ENCODE data around the gene TLE7. TPM values are rescaled to one million over a fixed set of nuclear protein-coding genes. Genes with fewer than 3 reads are reported as not detected.

The TLE7 gene
- total and polyA plus RNA-seq, 5 donors from 2014 or later: not detected

- peak overlapping the region in 1 of 3 donors; percentile 38 for H3K27ac Mint-ChIP-seq
- peaks cover 7 to 10% (median 9%) of the 10 kb centered on the region in 4 donors for H3K4me1 Mint-ChIP-seq
- no peak for ATAC-seq (ENCODE audit: low read depth in 2 of 2)
- Histone ChIP-seq H3K27me3 (ENCODE audit: control insufficient read depth, insufficient read depth, low read length) (no peaks in the 10 kb centered on the region), H3K9me3 (ENCODE audit: control insufficient read depth in 2 of 2, low read length in 2 of 2) (no peaks in the 10 kb centered on the region), H3K4me1 (ENCODE audit: control insufficient read depth, insufficient read depth, low read length, poor library complexity, severe bottlenecking) (peaks cover 3% of the 10 kb centered on the region), H3K27ac (ENCODE audit: insufficient read depth, low read length, poor library complexity, severe bottlenecking) (no peak overlapping the region), H3K4me3 (ENCODE audit: low read depth, low read length) (no peak overlapping the region), H3K36me3 (ENCODE audit: control insufficient read depth, insufficient read depth, low read length) (peaks cover 22% of the 10 kb centered on the region)
- H3K9me3 Mint-ChIP-seq: no peaks in the 10 kb centered on the region
- no peaks in the 10 kb centered on the region for H3K27me3 Mint-ChIP-seq
- H3K4me3 Mint-ChIP-seq: no peak overlapping the region
- H3K36me3 Mint-ChIP-seq: peaks cover 48% of the 10 kb centered on the region
- DNase-seq: peak in 1 of 3 donors; percentile 20
These were observed 37.6 kb upstream of the TLE7 start for GRCh38 chr16:71479420-71479819.

GRCh38 chr16:71476457-71477124, 34.7 kb upstream of the TLE7 start:
- peak overlapping the region in 1 of 3 donors; percentile 16 for H3K27ac Mint-ChIP-seq
- Histone ChIP-seq H3K4me3 (ENCODE audit: low read depth, low read length) (no peak overlapping the region), H3K27ac (ENCODE audit: insufficient read depth, low read length, poor library complexity, severe bottlenecking) (no peak overlapping the region), H3K27me3 (ENCODE audit: control insufficient read depth, insufficient read depth, low read length) (no peaks in the 10 kb centered on the region), H3K4me1 (ENCODE audit: control insufficient read depth, insufficient read depth, low read length, poor library complexity, severe bottlenecking) (no peaks in the 10 kb centered on the region), H3K36me3 (ENCODE audit: control insufficient read depth, insufficient read depth, low read length) (peaks cover 22% of the 10 kb centered on the region), H3K9me3 (ENCODE audit: control insufficient read depth in 2 of 2, low read length in 2 of 2) (no peaks in the 10 kb centered on the region)
- peaks cover 60% of the 10 kb centered on the region for H3K36me3 Mint-ChIP-seq
- no peaks in the 10 kb centered on the region for H3K4me1 Mint-ChIP-seq
- DNase-seq (peak in 1 of 3 donors; percentile 23), ATAC-seq (ENCODE audit: low read depth in 2 of 2) (no peak)
- no peak overlapping the region for H3K4me3 Mint-ChIP-seq
- H3K27me3 Mint-ChIP-seq: no peaks in the 10 kb centered on the region
- H3K9me3 Mint-ChIP-seq: no peaks in the 10 kb centered on the region

- H3K4me3 Mint-ChIP-seq: no peak overlapping the region
- DNase-seq (no peak), ATAC-seq (ENCODE audit: low read depth in 2 of 2) (no peak)
- peaks cover 54% of the 10 kb centered on the region for H3K36me3 Mint-ChIP-seq
- no peak overlapping the region for H3K27ac Mint-ChIP-seq
- Histone ChIP-seq H3K27me3 (ENCODE audit: control insufficient read depth, insufficient read depth, low read length) (no peaks in the 10 kb centered on the region), H3K27ac (ENCODE audit: insufficient read depth, low read length, poor library complexity, severe bottlenecking) (no peak overlapping the region), H3K36me3 (ENCODE audit: control insufficient read depth, insufficient read depth, low read length) (peaks cover 22% of the 10 kb centered on the region), H3K9me3 (ENCODE audit: control insufficient read depth in 2 of 2, low read length in 2 of 2) (no peaks in the 10 kb centered on the region), H3K4me1 (ENCODE audit: control insufficient read depth, insufficient read depth, low read length, poor library complexity, severe bottlenecking) (no peaks in the 10 kb centered on the region), H3K4me3 (ENCODE audit: low read depth, low read length) (no peak overlapping the region)
- no peaks in the 10 kb centered on the region for H3K9me3 Mint-ChIP-seq
- H3K4me1 Mint-ChIP-seq: no peaks in the 10 kb centered on the region
- no peaks in the 10 kb centered on the region for H3K27me3 Mint-ChIP-seq
These were observed 33.0 kb upstream of the TLE7 start for GRCh38 chr16:71474864-71475263.

GRCh38 chr16:71473891-71474290, 32.0 kb upstream of the TLE7 start:
- H3K4me1 Mint-ChIP-seq: no peaks in the 10 kb centered on the region
- H3K36me3 Mint-ChIP-seq: peaks cover 50% of the 10 kb centered on the region
- H3K9me3 ChIP-seq (ENCODE audit: control insufficient read depth in 2 of 2, low read length in 2 of 2): no peaks in the 10 kb centered on the region

GRCh38 chr16:71472931-71473330, 31.1 kb upstream of the TLE7 start:
- no peak overlapping the region for H3K27ac Mint-ChIP-seq
- H3K4me3 Mint-ChIP-seq: peak overlapping the region in 1 of 4 donors; percentile 45
- no peak overlapping the region for H3K4me3 ChIP-seq (ENCODE audit: low read depth, low read length)
- H3K36me3 ChIP-seq (ENCODE audit: control insufficient read depth, insufficient read depth, low read length): peaks cover 21% of the 10 kb centered on the region
- H3K36me3 Mint-ChIP-seq: peaks cover 46% of the 10 kb centered on the region
- no peaks in the 10 kb centered on the region for H3K27me3 ChIP-seq (ENCODE audit: control insufficient read depth, insufficient read depth, low read length)
- H3K27ac ChIP-seq (ENCODE audit: insufficient read depth, low read length, poor library complexity, severe bottlenecking): no peak overlapping the region
- DNase-seq: no peak
- no peaks in the 10 kb centered on the region for H3K27me3 Mint-ChIP-seq
- H3K4me1 Mint-ChIP-seq: no peaks in the 10 kb centered on the region
- no peak for ATAC-seq (ENCODE audit: low read depth in 2 of 2)
- no peaks in the 10 kb centered on the region for H3K4me1 ChIP-seq (ENCODE audit: control insufficient read depth, insufficient read depth, low read length, poor library complexity, severe bottlenecking)
- no peaks in the 10 kb centered on the region for H3K9me3 ChIP-seq (ENCODE audit: control insufficient read depth in 2 of 2, low read length in 2 of 2)
- no peaks in the 10 kb centered on the region for H3K9me3 Mint-ChIP-seq

More at GRCh38 chr16:71473891-71474290, 32.0 kb upstream of the TLE7 start:
- H3K27me3 Mint-ChIP-seq: no peaks in the 10 kb centered on the region
- ATAC-seq (ENCODE audit: low read depth in 2 of 2) (no peak), DNase-seq (no peak)
- Histone ChIP-seq H3K4me1 (ENCODE audit: control insufficient read depth, insufficient read depth, low read length, poor library complexity, severe bottlenecking) (no peaks in the 10 kb centered on the region), H3K36me3 (ENCODE audit: control insufficient read depth, insufficient read depth, low read length) (peaks cover 22% of the 10 kb centered on the region), H3K27me3 (ENCODE audit: control insufficient read depth, insufficient read depth, low read length) (no peaks in the 10 kb centered on the region), H3K27ac (ENCODE audit: insufficient read depth, low read length, poor library complexity, severe bottlenecking) (no peak overlapping the region), H3K4me3 (ENCODE audit: low read depth, low read length) (no peak overlapping the region)
- H3K27ac Mint-ChIP-seq: no peak overlapping the region
- H3K9me3 Mint-ChIP-seq: no peaks in the 10 kb centered on the region
- H3K4me3 Mint-ChIP-seq: no peak overlapping the region

GRCh38 chr16:71472051-71472450, 30.2 kb upstream of the TLE7 start:
- Mint-ChIP-seq H3K27me3 (no peaks in the 10 kb centered on the region), H3K27ac (no peak overlapping the region), H3K9me3 (no peaks in the 10 kb centered on the region), H3K4me3 (no peak overlapping the region), H3K36me3 (peaks cover 38% of the 10 kb centered on the region), H3K4me1 (no peaks in the 10 kb centered on the region)
- ATAC-seq (ENCODE audit: low read depth in 2 of 2) (no peak), DNase-seq (no peak)
- Histone ChIP-seq H3K4me3 (ENCODE audit: low read depth, low read length) (no peak overlapping the region), H3K9me3 (ENCODE audit: control insufficient read depth in 2 of 2, low read length in 2 of 2) (no peaks in the 10 kb centered on the region), H3K27ac (ENCODE audit: insufficient read depth, low read length, poor library complexity, severe bottlenecking) (no peak overlapping the region), H3K36me3 (ENCODE audit: control insufficient read depth, insufficient read depth, low read length) (peaks cover 15% of the 10 kb centered on the region), H3K27me3 (ENCODE audit: control insufficient read depth, insufficient read depth, low read length) (no peaks in the 10 kb centered on the region), H3K4me1 (ENCODE audit: control insufficient read depth, insufficient read depth, low read length, poor library complexity, severe bottlenecking) (no peaks in the 10 kb centered on the region)

GRCh38 chr16:71467810-71468209, 26.0 kb upstream of the TLE7 start:
- Histone ChIP-seq H3K4me3 (ENCODE audit: low read depth, low read length) (no peak overlapping the region), H3K4me1 (ENCODE audit: control insufficient read depth, insufficient read depth, low read length, poor library complexity, severe bottlenecking) (no peaks in the 10 kb centered on the region), H3K27ac (ENCODE audit: insufficient read depth, low read length, poor library complexity, severe bottlenecking) (no peak overlapping the region), H3K9me3 (ENCODE audit: control insufficient read depth in 2 of 2, low read length in 2 of 2) (no peaks in the 10 kb centered on the region), H3K27me3 (ENCODE audit: control insufficient read depth, insufficient read depth, low read length) (no peaks in the 10 kb centered on the region), H3K36me3 (ENCODE audit: control insufficient read depth, insufficient read depth, low read length) (no peaks in the 10 kb centered on the region)
- Mint-ChIP-seq H3K27ac (peak overlapping the region in 1 of 3 donors; percentile 23), H3K27me3 (no peaks in the 10 kb centered on the region), H3K4me3 (no peak overlapping the region), H3K9me3 (no peaks in the 10 kb centered on the region), H3K36me3 (peaks cover 6% of the 10 kb centered on the region), H3K4me1 (peaks cover 0 to 7% (median 2%) of the 10 kb centered on the region in 4 donors)
- ATAC-seq (ENCODE audit: low read depth in 2 of 2): no peak
- peak; percentile 17 to 45 (median 26) for DNase-seq

GRCh38 chr16:71464231-71464630, 22.4 kb upstream of the TLE7 start:
- Histone ChIP-seq H3K9me3 (ENCODE audit: control insufficient read depth in 2 of 2, low read length in 2 of 2) (no peaks in the 10 kb centered on the region), H3K27me3 (ENCODE audit: control insufficient read depth, insufficient read depth, low read length) (no peaks in the 10 kb centered on the region), H3K4me3 (ENCODE audit: low read depth, low read length) (no peak overlapping the region), H3K27ac (ENCODE audit: insufficient read depth, low read length, poor library complexity, severe bottlenecking) (no peak overlapping the region), H3K4me1 (ENCODE audit: control insufficient read depth, insufficient read depth, low read length, poor library complexity, severe bottlenecking) (peaks cover 20% of the 10 kb centered on the region), H3K36me3 (ENCODE audit: control insufficient read depth, insufficient read depth, low read length) (no peaks in the 10 kb centered on the region)
- Mint-ChIP-seq H3K27ac (no peak overlapping the region), H3K36me3 (no peaks in the 10 kb centered on the region), H3K9me3 (no peaks in the 10 kb centered on the region), H3K4me3 (peak overlapping the region in 1 of 4 donors; percentile 97), H3K4me1 (peaks cover 11 to 37% (median 21%) of the 10 kb centered on the region in 4 donors), H3K27me3 (no peaks in the 10 kb centered on the region)
- DNase-seq: no peak
- ATAC-seq (ENCODE audit: low read depth in 2 of 2): no peak

Data from CD4-positive, CD25-positive, alpha-beta regulatory T cell (primary cell).